Endothelial cell of umbilical vein (primary cell): ENCODE data around the gene LYSMD2. TPM values are rescaled to one million over a fixed set of nuclear protein-coding genes. Genes with fewer than 3 reads are reported as not detected.

Experiments
- BruUV-seq: library from RNA; stranded (reverse); fragments of 400-500 nt; replicated peaks from 2 replicates; lab custom pipeline; 2021; lab: Mats Ljungman, UMichigan
- CTCF ChIA-PET: fragments of 300-600, 350-600 bp; sonication (Branson Sonifier 250); formaldehyde crosslinking; loops from one replicate; lab custom pipeline; 2021; ENCODE audit warnings: antibody characterized with exemption, inconsistent platforms; lab: Charles Lee
- POLR2A ChIA-PET: fragments of 300-600, 350-600 bp; sonication (Branson Sonifier 250); formaldehyde crosslinking; loops from one replicate; lab custom pipeline; 2021; ENCODE audit warnings: antibody characterized with exemption, inconsistent platforms; lab: Charles Lee
- DNase-seq: peaks from one replicate; pipeline ENCODE4 v3.0.0-alpha.2; 2011; ENCODE audit warnings: low read depth, low spot score
- FAIRE-seq: peaks from 2 replicates; lab custom pipeline; 2011; peaks lifted over from hg19 to GRCh38; lab: Jason Lieb, UNC
- H2AFZ ChIP-seq: 2 replicates; pipeline ENCODE4 v1.6.0; 2012; ENCODE audit warnings: low read depth, low read length, control low read depth, inconsistent platforms
- H3K27ac ChIP-seq: 2 replicates; pipeline ENCODE4 v1.5.1; 2011; ENCODE audit warnings: low read depth, mild to moderate bottlenecking, control low read depth, low read length, moderate library complexity; ENCODE audit not compliant: insufficient read depth
- H3K27me3 ChIP-seq, 2 experiments: 2 replicates each; pipeline versions ENCODE4 v1.6.0 to v1.6.1; 2011; ENCODE audit warnings: low read length in 2 of 2, mixed read lengths in 1 of 2; ENCODE audit not compliant: control insufficient read depth in 2 of 2, insufficient read depth in 2 of 2
- H3K36me3 ChIP-seq, 2 experiments: 2 replicates in 1 of 2; 3 replicates in 1 of 2; pipeline ENCODE4 v1.5.1; 2011; ENCODE audit warnings: low read length in 2 of 2, mild to moderate bottlenecking in 1 of 2, moderate library complexity in 1 of 2; ENCODE audit not compliant: control insufficient read depth in 2 of 2, insufficient read depth in 2 of 2; ENCODE audit errors: extremely low read depth in 1 of 2
- H3K4me1 ChIP-seq: 3 replicates; pipeline ENCODE4 v1.5.1; 2011; ENCODE audit warnings: mild to moderate bottlenecking, low read length; ENCODE audit not compliant: control insufficient read depth, insufficient read depth; ENCODE audit errors: extremely low read depth
- H3K4me2 ChIP-seq: 2 replicates; pipeline ENCODE4 v1.6.1; 2011; ENCODE audit warnings: low read length, control low read depth, mixed read lengths; ENCODE audit not compliant: insufficient read depth
- H3K4me3 ChIP-seq, 3 experiments: fragments of 200-600 bp in 1 of 3; sonication (generic), shearing (Covaris generic) in 1 of 3; replicated peaks in 1 of 3; 2 replicates each; pipeline ENCODE4 v1.5.1; 2011 to 2016; ENCODE audit warnings: control low read depth in 3 of 3, low read length in 3 of 3, mild to moderate bottlenecking in 2 of 3, inconsistent platforms in 1 of 3, low read depth in 1 of 3, moderate library complexity in 1 of 3; ENCODE audit not compliant: insufficient read depth in 1 of 3
- H3K79me2 ChIP-seq: 2 replicates; pipeline ENCODE4 v1.6.0; 2012; ENCODE audit warnings: low read length, inconsistent platforms; ENCODE audit not compliant: control insufficient read depth, insufficient read depth
- H3K9ac ChIP-seq: replicated peaks from 2 replicates; pipeline ENCODE3; 2011; ENCODE audit warnings: low read length, control low read depth; ENCODE audit not compliant: insufficient read depth; ENCODE audit errors: extremely low read depth
- H3K9me1 ChIP-seq: replicated peaks from 3 replicates; pipeline ENCODE4 v1.6.0; 2011; ENCODE audit warnings: mild to moderate bottlenecking, low read length; ENCODE audit not compliant: control insufficient read depth, insufficient read depth; ENCODE audit errors: extremely low read depth
- H3K9me3 ChIP-seq: replicated peaks from 2 replicates; pipeline ENCODE4 v1.5.1; 2012; ENCODE audit warnings: low read length, inconsistent platforms; ENCODE audit not compliant: control insufficient read depth, insufficient read depth
- H4K20me1 ChIP-seq: replicated peaks from 2 replicates; pipeline ENCODE3; 2011; ENCODE audit warnings: mild to moderate bottlenecking, low read length; ENCODE audit not compliant: control insufficient read depth, insufficient read depth; ENCODE audit errors: extremely low read depth
- CTCF ChIP-seq, 2 donors: IDR thresholded peaks; 1 replicate in 1 of 2; 2 replicates in 1 of 2; pipeline ENCODE4 v1.5.1; 2011; ENCODE audit warnings: low read length in 2 of 2, mild to moderate bottlenecking in 2 of 2, moderate library complexity in 2 of 2, control low read depth in 1 of 2, inconsistent platforms in 1 of 2, low read depth in 1 of 2; ENCODE audit not compliant: insufficient read depth in 1 of 2; ENCODE audit errors: extremely low read depth in 1 of 2
- EZH2 ChIP-seq: IDR thresholded peaks from 2 replicates; pipeline ENCODE4 v1.6.1; 2012; ENCODE audit warnings: borderline replicate concordance, low read depth, mild to moderate bottlenecking, moderate library complexity, low read length, inconsistent platforms; ENCODE audit not compliant: severe bottlenecking
- FOS ChIP-seq: IDR thresholded peaks from 2 replicates; pipeline ENCODE4 v1.6.1; 2011; ENCODE audit warnings: mild to moderate bottlenecking, low read length, moderate library complexity, borderline replicate concordance; ENCODE audit not compliant: insufficient read depth
- GATA2 ChIP-seq: IDR thresholded peaks from 2 replicates; pipeline ENCODE4 v1.7.0; 2011; ENCODE audit warnings: low read depth, mild to moderate bottlenecking, moderate library complexity, mixed read lengths, low read length; ENCODE audit not compliant: insufficient read length, insufficient read depth
- JUN ChIP-seq: IDR thresholded peaks from 2 replicates; pipeline ENCODE4 v1.6.1; 2011; ENCODE audit warnings: borderline replicate concordance, low read depth; ENCODE audit not compliant: insufficient read length, insufficient read depth
- MAX ChIP-seq: IDR thresholded peaks from 2 replicates; pipeline ENCODE4 v1.6.1; 2011; ENCODE audit not compliant: insufficient read depth, insufficient read length
- MYC ChIP-seq: IDR thresholded peaks from one replicate; pipeline ENCODE4 v1.6.1; 2011; ENCODE audit warnings: mild to moderate bottlenecking, low read depth, low read length
- POLR2A ChIP-seq: IDR thresholded peaks from 2 replicates; pipeline ENCODE4 v1.6.1; 2012; ENCODE audit warnings: low read depth, mild to moderate bottlenecking, control low read depth, low read length
- POLR2AphosphoS5 ChIP-seq: IDR thresholded peaks from 2 replicates; pipeline ENCODE4 v1.6.1; 2012; ENCODE audit warnings: low read depth, mild to moderate bottlenecking, control low read depth, low read length, moderate library complexity; ENCODE audit not compliant: insufficient read depth
- dilution Hi-C: fragments of 300-500 bp; cut with MboI; formaldehyde crosslinking; loops from one replicate; pipeline ENCODE4 v1.15.0; 2019; ENCODE audit warnings: low sequenced_read_pairs; ENCODE audit not compliant: extremely low pct_ligation_motif_present
- intact Hi-C: fragments of 100-400 bp; cut with micrococcal nuclease; formaldehyde crosslinking; loops from one replicate; pipeline ENCODE4 v1.10.0; 2022
- polyA plus RNA-seq, 4 experiments: library from polyadenylated mRNA; depleted of rRNA in 3 of 4; stranded (reverse) in 3 of 4; unstranded in 1 of 4; fragments of >200 nt; gene quantifications; 2 replicates each; pipeline versions ENCODE4 v1.2.1 to v1.2.3, GENCODE V29; 2011 to 2012; ENCODE audit warnings: missing spikeins in 1 of 4
- total RNA-seq: library from RNA; stranded (reverse); gene quantifications from 2 replicates; pipeline ENCODE4 v1.2.3, GENCODE V29; 2021

The LYSMD2 gene
- total and polyA plus RNA-seq, 2 donors (not counting 3 experiments of a cell fraction or from before 2014, with no cell fraction given): 6.2 to 8.0 TPM

- POLR2A ChIA-PET: no interaction called here
- Histone ChIP-seq H3K27me3 (no peaks in the 10 kb centered on the region), H4K20me1 (no peaks in the 10 kb centered on the region), H3K4me1 (peaks cover 15% of the 10 kb centered on the region), H3K4me3 (no peak overlapping the region), H3K9me1 (no peaks in the 10 kb centered on the region), H3K27ac (no peak overlapping the region), H3K36me3 (no peaks in the 10 kb centered on the region), H3K4me2 (no peak overlapping the region), H2AFZ (no peak overlapping the region), H3K79me2 (no peaks in the 10 kb centered on the region), H3K9ac (no peak overlapping the region), H3K9me3 (no peaks in the 10 kb centered on the region)
- TF ChIP-seq FOS (no peak), CTCF (IDR thresholded peaks at IDR 0.05; ENCODE audit: extremely low read depth in 1 of 2, insufficient read depth in 1 of 2, low read depth in 1 of 2, low read length in 2 of 2) (no peak), MAX (no peak), EZH2 (no peak), GATA2 (no peak), POLR2AphosphoS5 (no peak), MYC (no peak), POLR2A (no peak), JUN (no peak)
- intact Hi-C loops: loop anchor here (5.0 kb wide), 1 partner anchor 53 kb away; no protein-coding TSS in a partner anchor
- CTCF ChIA-PET: no interaction called here
- no TSS peak for BruUV-seq
- dilution Hi-C loops: no loop called here
- FAIRE-seq (no peak), DNase-seq (no peak)
These were observed 13.3 kb downstream of the LYSMD2 start for GRCh38 chr15:51724199-51724598.
